T-helper 17 cell (primary cell): ENCODE measurements around the gene XRCC5. TPM values are rescaled to one million over a fixed set of nuclear protein-coding genes. Genes with fewer than 3 reads are reported as not detected.

Source experiments
- ATAC-seq: fragments of 150-1000 bp; cut with Tn5 transposase; 2 replicates; pipeline ENCODE4 v1.10.0; 2021; ENCODE audit warnings: mild to moderate bottlenecking, moderate library complexity
- DNase-seq, 3 donors: peaks; one replicate each; pipeline versions ENCODE4 v3.0.0 to v3.0.0-alpha.2; 2020 to 2021
- H3K9me3 ChIP-seq: one replicate; pipeline ENCODE4 v1.7.0; 2013; ENCODE audit warnings: low read length, mild to moderate bottlenecking; ENCODE audit not compliant: control insufficient read depth, poor library complexity, severe bottlenecking
- H3K27ac Mint-ChIP-seq: one replicate; pipeline ENCODE4 v1.8.0; 2022; ENCODE audit warnings: mild to moderate bottlenecking, moderate library complexity, mixed read lengths
- H3K27me3 Mint-ChIP-seq: one replicate; pipeline ENCODE4 v1.8.0; 2022; ENCODE audit warnings: mixed read lengths
- H3K36me3 Mint-ChIP-seq: one replicate; pipeline ENCODE4 v1.8.0; 2022; ENCODE audit warnings: low read depth, mixed read lengths
- H3K4me1 Mint-ChIP-seq: one replicate; pipeline ENCODE4 v1.8.0; 2022; ENCODE audit warnings: mild to moderate bottlenecking, mixed read lengths
- H3K4me3 Mint-ChIP-seq: one replicate; pipeline ENCODE4 v1.8.0; 2022; ENCODE audit warnings: mild to moderate bottlenecking, moderate library complexity, mixed read lengths
- total RNA-seq, 4 donors: library from RNA in 2 of 4; stranded (reverse) in 2 of 4; gene quantifications; one replicate each; pipeline ENCODE4 v1.2.3 and lab custom pipeline; 2022 to 2026

The XRCC5 gene
- total RNA-seq (100 to 1,000 TPM; 151 to 161 TPM), total RNA-seq (lab: John Stamatoyannopoulos, UW) (257 to 637 reads per million in 2 donors)

GRCh38 chr2:216108967-216109921, at the start of gene XRCC5:
TSS of gene XRCC5 (plus strand) at chr2:216109348. CDS start at chr2:216109437, 89 bp downstream.
- peak; percentile 86 for ATAC-seq
- H3K9me3 ChIP-seq = no peaks in the 10 kb centered on the region
- Mint-ChIP-seq H3K36me3 (peaks cover 7% of the 10 kb centered on the region), H3K4me3 (peak within 1 kb of the TSS; percentile 100), H3K27me3 (no peaks in the 10 kb centered on the region), H3K27ac (peak within 1 kb of the TSS; percentile 100), H3K4me1 (peaks cover 32% of the 10 kb centered on the region)
- DNase-seq = peak; percentile 89 to 98 (median 95)

GRCh38 chr2:216064014-216064630, 45.0 kb upstream of the XRCC5 start:
- no peak for DNase-seq
- no peak for ATAC-seq
- no peaks in the 10 kb centered on the region for H3K9me3 ChIP-seq
- no peak overlapping the region for H3K4me3 Mint-ChIP-seq
- H3K4me1 Mint-ChIP-seq = peaks cover 10% of the 10 kb centered on the region
- H3K27ac Mint-ChIP-seq = no peak overlapping the region
- peaks cover 2% of the 10 kb centered on the region for H3K36me3 Mint-ChIP-seq
- H3K27me3 Mint-ChIP-seq = no peaks in the 10 kb centered on the region

DNA sequence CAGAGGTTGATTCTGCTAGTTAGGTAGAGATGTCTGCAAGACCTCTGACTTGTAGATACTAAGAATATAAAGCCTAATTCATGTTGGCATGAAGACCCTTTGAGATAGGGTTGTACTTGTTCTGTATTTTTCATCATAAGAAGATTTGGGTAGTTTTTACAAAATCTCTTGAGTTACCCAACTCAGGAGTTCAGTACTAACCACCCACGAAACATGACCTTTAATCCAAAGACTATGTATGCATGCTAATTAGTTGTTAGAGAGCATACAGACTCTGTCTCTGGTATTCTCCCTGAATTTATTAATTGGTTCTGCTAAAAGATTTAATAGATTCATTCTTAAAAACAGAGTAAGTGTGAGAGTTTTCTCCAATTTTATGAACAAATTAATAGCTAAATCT, 44.5 kb upstream of the XRCC5 start:
- H3K4me3 Mint-ChIP-seq = no peak overlapping the region
- peaks cover 2% of the 10 kb centered on the region for H3K36me3 Mint-ChIP-seq
- DNase-seq (no peak), ATAC-seq (no peak)
- peak overlapping the region; percentile 9 for H3K27ac Mint-ChIP-seq
- H3K27me3 Mint-ChIP-seq = no peaks in the 10 kb centered on the region
- no peaks in the 10 kb centered on the region for H3K9me3 ChIP-seq
- H3K4me1 Mint-ChIP-seq = peaks cover 13% of the 10 kb centered on the region

GRCh38 chr2:216066230-216066629, 42.9 kb upstream of the XRCC5 start:
- ATAC-seq = no peak
- Mint-ChIP-seq H3K27me3 (no peaks in the 10 kb centered on the region), H3K36me3 (peaks cover 2% of the 10 kb centered on the region), H3K27ac (peak overlapping the region; percentile 57), H3K4me1 (peaks cover 20% of the 10 kb centered on the region), H3K4me3 (no peak overlapping the region)
- no peaks in the 10 kb centered on the region for H3K9me3 ChIP-seq
- DNase-seq = no peak

DNA sequence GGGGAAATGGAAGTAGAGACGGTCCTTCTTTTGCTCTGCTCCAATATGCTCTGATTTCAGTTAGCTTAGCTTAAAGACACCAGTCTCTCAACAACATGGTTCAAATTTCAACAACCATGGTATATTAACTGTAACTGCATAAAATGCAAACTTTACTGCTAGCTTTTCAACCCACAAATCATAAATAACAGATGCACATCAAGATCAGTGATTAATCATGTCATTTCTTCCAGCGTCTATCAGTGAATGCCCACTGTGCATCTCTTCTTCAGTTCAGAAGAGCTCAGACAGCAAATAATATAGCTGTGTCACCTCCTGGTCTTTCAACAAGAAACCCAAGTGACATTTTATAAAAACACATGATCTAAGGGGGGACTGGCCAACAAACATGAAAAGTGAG, 40.1 kb upstream of the XRCC5 start:
- H3K9me3 ChIP-seq = no peaks in the 10 kb centered on the region
- peaks cover 3% of the 10 kb centered on the region for H3K36me3 Mint-ChIP-seq
- peak overlapping the region; percentile 19 for H3K27ac Mint-ChIP-seq
- no peak for ATAC-seq
- peaks cover 27% of the 10 kb centered on the region for H3K4me1 Mint-ChIP-seq
- DNase-seq = no peak
- no peaks in the 10 kb centered on the region for H3K27me3 Mint-ChIP-seq
- no peak overlapping the region for H3K4me3 Mint-ChIP-seq

- H3K4me3 Mint-ChIP-seq = no peak overlapping the region
- H3K27ac Mint-ChIP-seq = no peak overlapping the region
- H3K9me3 ChIP-seq = no peaks in the 10 kb centered on the region
- DNase-seq (no peak), ATAC-seq (no peak)
- peaks cover 33% of the 10 kb centered on the region for H3K4me1 Mint-ChIP-seq
- peaks cover 3% of the 10 kb centered on the region for H3K36me3 Mint-ChIP-seq
- no peaks in the 10 kb centered on the region for H3K27me3 Mint-ChIP-seq
Observed at GRCh38 chr2:216070195-216070594, 39.0 kb upstream of the XRCC5 start.

DNA sequence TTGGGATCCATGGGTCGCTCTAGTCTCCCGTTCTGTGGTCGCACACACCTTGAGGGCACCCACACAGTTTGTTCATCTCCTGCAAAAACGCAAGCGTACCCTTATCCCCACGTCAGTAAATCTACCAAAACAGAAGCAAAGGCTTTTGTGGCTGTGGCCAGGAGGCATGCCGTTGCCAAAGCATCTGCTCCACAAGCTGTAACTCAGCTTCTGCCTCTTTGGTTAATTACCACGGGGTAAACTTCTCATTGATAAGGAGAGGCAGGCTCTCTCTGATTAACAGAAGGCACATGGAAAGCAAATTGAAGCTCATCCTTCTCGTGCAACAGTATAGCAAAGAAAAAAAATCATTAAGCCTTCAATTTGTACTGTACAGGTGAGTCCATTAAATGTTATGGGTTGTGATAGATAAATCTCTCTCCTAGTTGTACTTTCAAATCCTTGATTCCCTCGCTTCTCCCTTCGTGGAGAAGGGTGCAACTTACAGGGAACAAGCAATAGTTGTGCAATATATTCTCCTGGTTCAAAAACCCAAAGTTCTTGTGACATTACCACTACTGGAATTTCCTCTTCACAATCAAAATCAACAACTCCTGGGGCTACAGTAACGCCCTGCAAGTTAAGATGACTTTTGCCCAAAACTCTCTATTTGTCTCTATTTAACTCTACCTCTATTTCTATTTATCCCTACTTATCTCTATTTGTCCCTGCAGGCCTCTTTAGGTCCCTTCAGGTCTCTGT, 37.9 kb upstream of the XRCC5 start:
- peaks cover 3% of the 10 kb centered on the region for H3K36me3 Mint-ChIP-seq
- H3K9me3 ChIP-seq = no peaks in the 10 kb centered on the region
- peaks cover 35% of the 10 kb centered on the region for H3K4me1 Mint-ChIP-seq
- H3K4me3 Mint-ChIP-seq = no peak overlapping the region
- DNase-seq (no peak), ATAC-seq (no peak)
- no peaks in the 10 kb centered on the region for H3K27me3 Mint-ChIP-seq
- H3K27ac Mint-ChIP-seq = peak overlapping the region; percentile 56

DNA sequence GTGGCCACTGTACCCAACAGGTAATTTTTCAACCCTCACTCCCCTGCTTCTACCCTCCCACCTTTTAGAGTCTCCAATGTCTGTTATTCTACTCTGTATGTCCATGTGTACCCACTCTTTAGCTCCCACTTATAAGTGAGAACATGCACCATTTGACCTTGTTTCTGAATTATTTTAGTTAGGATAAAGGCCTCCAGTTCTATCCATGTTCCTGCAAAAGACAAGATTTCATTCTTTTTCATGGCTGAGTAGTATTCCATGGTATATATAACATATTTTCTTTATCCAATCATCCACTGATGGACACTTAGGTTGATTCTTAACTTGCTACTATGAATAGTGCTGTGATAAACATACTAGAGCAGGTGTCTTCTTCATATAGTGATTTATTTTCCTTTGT, 36.7 kb upstream of the XRCC5 start:
- Mint-ChIP-seq H3K27ac (no peak overlapping the region), H3K27me3 (no peaks in the 10 kb centered on the region), H3K4me3 (no peak overlapping the region), H3K4me1 (peaks cover 35% of the 10 kb centered on the region), H3K36me3 (peaks cover 3% of the 10 kb centered on the region)
- DNase-seq (no peak), ATAC-seq (no peak)
- no peaks in the 10 kb centered on the region for H3K9me3 ChIP-seq

GRCh38 chr2:216073773-216074172, 35.4 kb upstream of the XRCC5 start:
- H3K4me3 Mint-ChIP-seq = no peak overlapping the region
- no peak overlapping the region for H3K27ac Mint-ChIP-seq
- H3K36me3 Mint-ChIP-seq = peaks cover 3% of the 10 kb centered on the region

GRCh38 chr2:216074380-216074779, 34.8 kb upstream of the XRCC5 start:
- Mint-ChIP-seq H3K27ac (no peak overlapping the region), H3K4me3 (no peak overlapping the region), H3K27me3 (no peaks in the 10 kb centered on the region), H3K4me1 (peaks cover 27% of the 10 kb centered on the region), H3K36me3 (peaks cover 3% of the 10 kb centered on the region)
- no peaks in the 10 kb centered on the region for H3K9me3 ChIP-seq
- DNase-seq (no peak), ATAC-seq (no peak)

More at GRCh38 chr2:216073773-216074172, 35.4 kb upstream of the XRCC5 start:
- Mint-ChIP-seq H3K4me1 (peaks cover 32% of the 10 kb centered on the region), H3K27me3 (no peaks in the 10 kb centered on the region)
- DNase-seq = no peak
- no peaks in the 10 kb centered on the region for H3K9me3 ChIP-seq
- no peak for ATAC-seq

DNA sequence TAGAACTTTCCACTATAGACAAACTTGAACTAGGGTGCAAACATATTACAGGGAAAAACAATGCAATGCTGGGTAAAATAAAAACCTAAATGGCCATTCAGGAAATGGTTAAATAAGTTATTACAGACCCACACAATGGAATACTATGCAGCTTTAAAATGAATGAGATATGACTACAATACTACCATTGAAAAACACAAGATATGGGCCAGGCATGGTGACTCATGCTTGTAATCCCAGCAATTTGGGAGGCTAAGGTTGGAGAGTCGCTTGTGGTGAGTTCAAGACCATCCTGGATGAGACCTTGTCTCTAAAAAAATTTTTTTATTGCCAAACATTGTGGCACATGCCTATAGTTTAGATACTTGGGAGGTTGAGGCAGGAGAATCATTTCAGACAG, 34.4 kb upstream of the XRCC5 start:
- no peak overlapping the region for H3K27ac Mint-ChIP-seq
- peaks cover 3% of the 10 kb centered on the region for H3K36me3 Mint-ChIP-seq
- ATAC-seq (no peak), DNase-seq (no peak)
- no peaks in the 10 kb centered on the region for H3K9me3 ChIP-seq
- H3K27me3 Mint-ChIP-seq = no peaks in the 10 kb centered on the region
- peaks cover 27% of the 10 kb centered on the region for H3K4me1 Mint-ChIP-seq
- H3K4me3 Mint-ChIP-seq = no peak overlapping the region

- Mint-ChIP-seq H3K36me3 (peaks cover 3% of the 10 kb centered on the region), H3K27me3 (no peaks in the 10 kb centered on the region), H3K4me1 (peaks cover 27% of the 10 kb centered on the region), H3K4me3 (no peak overlapping the region), H3K27ac (no peak overlapping the region)
- no peak for DNase-seq
- no peaks in the 10 kb centered on the region for H3K9me3 ChIP-seq
- ATAC-seq = no peak
Observed at GRCh38 chr2:216075510-216076485, 33.4 kb upstream of the XRCC5 start.
